GM18907 (cell line): Measurements from ENCODE around the gene GNAT2.

ENCODE experiments used
- ATAC-seq: cut with Tn5 transposase; IDR thresholded peaks from one replicate; pipeline ENCODE4 v1.9.1; 2021; ENCODE audit warnings: mild to moderate bottlenecking, moderate library complexity; ENCODE audit not compliant: unreplicated experiment

The GNAT2 gene

GRCh38 chr1:109566982-109567381 lies 52.4 kb downstream of the GNAT2 start:
- no peak for ATAC-seq

- no peak for ATAC-seq
These were observed 54.2 kb downstream of the GNAT2 start for GRCh38 chr1:109565241-109565640.

DNA sequence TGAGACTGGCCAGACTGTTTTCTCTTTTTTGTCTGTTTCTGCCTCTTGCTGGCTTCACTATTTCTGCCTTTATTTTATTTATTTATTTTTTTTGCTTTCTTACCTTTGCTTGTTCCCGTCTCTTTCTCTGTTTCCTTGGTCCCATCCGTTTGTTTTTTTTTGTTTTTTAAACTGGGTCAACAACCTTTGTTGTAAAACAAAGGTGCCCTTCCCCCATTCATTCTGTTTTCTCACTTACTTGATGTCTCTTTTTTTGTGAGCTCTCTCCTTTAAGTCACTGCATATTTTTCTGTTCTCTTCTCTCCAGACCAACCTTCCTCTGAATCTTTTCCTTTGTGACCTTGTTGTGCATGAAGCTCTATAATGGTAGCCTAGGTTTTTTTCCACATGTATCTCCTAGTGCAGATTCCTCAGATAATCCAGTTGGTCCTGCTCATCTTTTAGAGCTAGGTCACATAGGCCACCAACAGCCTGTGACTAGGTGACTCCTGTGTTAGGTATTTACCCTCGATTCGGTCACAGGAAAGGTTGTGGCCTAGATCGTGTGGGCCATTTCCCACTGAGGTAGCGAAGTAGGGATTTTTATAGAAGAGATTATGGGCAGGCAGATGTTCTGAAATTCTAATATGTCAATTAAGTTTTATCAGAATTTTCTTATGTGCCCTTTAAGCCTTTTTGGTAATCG lies 55.1 kb downstream of the GNAT2 start:
- no peak for ATAC-seq

DNA sequence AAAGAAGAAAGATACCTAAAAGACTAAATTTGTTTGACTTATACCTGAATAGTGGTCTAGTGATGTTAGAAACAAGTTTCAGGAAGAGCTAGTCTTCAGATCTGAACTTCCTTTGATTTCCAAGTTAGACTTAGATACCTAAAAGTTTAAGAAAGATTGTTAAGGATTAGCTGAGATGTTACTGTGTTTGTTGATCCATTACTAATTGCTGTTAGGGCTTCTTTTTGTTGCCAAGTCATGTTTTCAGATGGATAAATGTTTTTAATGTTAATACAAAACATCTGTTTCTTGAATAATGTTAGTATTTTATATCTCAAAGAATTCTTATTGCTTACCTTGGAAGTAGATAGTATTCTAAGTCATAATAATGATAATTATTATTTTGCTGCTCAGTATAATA lies 59.4 kb downstream of the GNAT2 start:
- no peak for ATAC-seq

DNA sequence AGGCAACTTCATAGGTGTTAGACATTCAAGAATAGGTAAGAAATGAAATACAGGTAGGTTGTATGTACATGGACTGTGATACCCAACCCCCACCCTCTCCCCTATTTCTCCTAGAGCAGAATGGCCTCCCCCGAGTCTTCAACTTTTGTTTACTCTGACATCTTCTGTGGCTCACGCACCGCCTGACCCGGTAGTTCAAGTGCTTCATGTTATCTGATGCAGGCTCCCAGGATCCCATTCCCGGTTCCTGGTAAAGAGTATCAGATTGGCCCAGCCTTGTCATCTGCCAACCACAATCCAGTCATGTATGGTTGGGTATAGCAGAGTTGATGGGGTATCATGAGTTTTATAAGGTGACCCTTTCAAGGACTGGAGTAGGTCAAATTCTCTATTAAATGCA lies 61.9 kb downstream of the GNAT2 start:
- no peak for ATAC-seq

- no peak for ATAC-seq
These were observed 62.9 kb downstream of the GNAT2 start for GRCh38 chr1:109556563-109556962.
